K562 (cell line): ENCODE data around the gene CUL9. TPM values are rescaled to one million over a fixed set of nuclear protein-coding genes. Genes with fewer than 3 reads are reported as not detected.

Source experiments
- ARID2 ChIP-seq: fragments of 450-650 bp; IDR thresholded peaks from 2 replicates; pipeline ENCODE4 v1.6.1; 2017; ENCODE audit warnings: antibody characterized with exemption, mild to moderate bottlenecking
- CTBP1 ChIP-seq: fragments of 450-650 bp; IDR thresholded peaks from 2 replicates; pipeline ENCODE4 v1.6.1; 2016; ENCODE audit warnings: borderline replicate concordance
- EGR1 ChIP-seq: fragments of 450-650 bp; conservative IDR thresholded peaks from 2 replicates; pipeline ENCODE4 v1.6.1; 2017; ENCODE audit warnings: mild to moderate bottlenecking
- ETV1 ChIP-seq: fragments of 450-650 bp; conservative IDR thresholded peaks from 2 replicates; pipeline ENCODE4 v1.6.1; 2016; ENCODE audit warnings: missing genetic modification characterization, control low read depth, low read depth, missing compliant biosample characterization
- HDAC8 ChIP-seq: fragments of 450-650 bp; IDR thresholded peaks from 2 replicates; pipeline ENCODE4 v1.6.1; 2016; ENCODE audit warnings: mild to moderate bottlenecking, missing genetic modification characterization, moderate library complexity, missing compliant biosample characterization
- HMGN3 ChIP-seq: IDR thresholded peaks from 2 replicates; pipeline ENCODE4 v1.6.1; 2011; ENCODE audit warnings: borderline replicate concordance, low read depth, mild to moderate bottlenecking, mixed read lengths, low read length; ENCODE audit not compliant: insufficient read length; ENCODE audit errors: extremely low read depth
- L3MBTL2 ChIP-seq: fragments of 450-650 bp; IDR thresholded peaks from 2 replicates; pipeline ENCODE4 v1.6.1; 2016; ENCODE audit warnings: mild to moderate bottlenecking, moderate library complexity
- MCM3 ChIP-seq: fragments of 450-650 bp; IDR thresholded peaks from 2 replicates; pipeline ENCODE4 v1.6.1; 2016
- MYNN ChIP-seq, 2 experiments: sonication (generic); formaldehyde crosslinking in 1 of 2; IDR thresholded peaks; 2 replicates each; pipeline versions ENCODE4 v1.5.0 to v1.6.1; 2016 to 2020; ENCODE audit warnings: antibody characterized with exemption in 1 of 2, missing genetic modification reagents in 1 of 2
- PHF8 ChIP-seq: fragments of 200-600 bp; sonication (generic); IDR thresholded peaks from 2 replicates; pipeline ENCODE4 v1.6.1; 2012; ENCODE audit warnings: mixed run types, mild to moderate bottlenecking, inconsistent platforms, low read length, moderate library complexity, borderline replicate concordance
- POLR2A ChIP-seq: fragments of 450-650 bp; conservative IDR thresholded peaks from 2 replicates; pipeline ENCODE4 v1.6.1; 2016
- SETDB1 ChIP-seq: IDR thresholded peaks from one replicate; pipeline ENCODE4 v1.6.1; 2012; ENCODE audit warnings: low read length, control low read depth, inconsistent platforms
- SMAD3 ChIP-seq: fragments of 450-650 bp; formaldehyde crosslinking; conservative IDR thresholded peaks from 2 replicates; pipeline ENCODE4 v1.4.0; 2020; ENCODE audit warnings: mild to moderate bottlenecking
- SMARCE1 ChIP-seq: fragments of 450-650 bp; IDR thresholded peaks from 2 replicates; pipeline ENCODE4 v1.7.1; 2016; ENCODE audit warnings: mild to moderate bottlenecking
- SMC3 ChIP-seq: conservative IDR thresholded peaks from 2 replicates; pipeline ENCODE4 v1.6.1; 2011; ENCODE audit warnings: low read depth, low read length, improper control_type of control experiment; ENCODE audit not compliant: insufficient read depth
- STAG1 ChIP-seq: sonication (generic); formaldehyde crosslinking; IDR thresholded peaks from 2 replicates; pipeline ENCODE4 v1.5.0; 2020; ENCODE audit warnings: missing genetic modification reagents, borderline replicate concordance
- ZNF584 ChIP-seq: fragments of 200-800 bp; sonication (Bioruptor generic); IDR thresholded peaks from 2 replicates; pipeline ENCODE4 v1.6.1; 2016; ENCODE audit warnings: low read depth, mild to moderate bottlenecking, missing genetic modification characterization, missing compliant biosample characterization
- polyA plus RNA-seq, 8 experiments: library from polyadenylated mRNA; depleted of rRNA in 4 of 8; stranded (reverse) in 5 of 8; unstranded in 3 of 8; fragments of >200 nt; fragmentation: Nextera tagmentation in 2 of 8; fragmentation: Illumina TruSeq in 1 of 8; extraction: Ambion mirVana in 2 of 8; extraction: Trizol in 1 of 8; gene quantifications; 2 replicates each; pipeline versions ENCODE4 v1.2.1 to v1.2.3, GENCODE V29; 2011 to 2014; ENCODE audit warnings: inconsistent platforms in 1 of 8, missing spikeins in 1 of 8
- total RNA-seq, 7 experiments: library from RNA; depleted of rRNA in 6 of 7; stranded (reverse); fragments of >200 nt in 6 of 7; fragmentation: Illumina TruSeq in 2 of 7; extraction: Trizol in 2 of 7; gene quantifications; 2 replicates each; pipeline versions ENCODE4 v1.2.1 to v1.2.3, GENCODE V29; 2011 to 2021; ENCODE audit warnings: low replicate concordance in 1 of 7
- TF ChIP-seq, protein P1 (sequence below): sonication (generic); formaldehyde crosslinking; IDR thresholded peaks from 2 replicates; pipeline ENCODE4 v1.8.0; 2022; ENCODE audit warnings: mild to moderate bottlenecking, low read depth, missing genetic modification reagents
- TF ChIP-seq, protein P2 (sequence below): fragments of 250-450 bp; sonication (Bioruptor Pico); IDR thresholded peaks from 2 replicates; pipeline ENCODE4 v1.9.0; 2021; ENCODE audit warnings: mild to moderate bottlenecking, inconsistent platforms
- TF ChIP-seq, protein P3 (sequence below): fragments of 450-650 bp; formaldehyde crosslinking; conservative IDR thresholded peaks from 2 replicates; pipeline ENCODE4 v1.4.0; 2022; ENCODE audit warnings: mild to moderate bottlenecking, missing genetic modification characterization
- TF ChIP-seq, protein P4 (sequence below): sonication (generic); formaldehyde crosslinking; IDR thresholded peaks from 2 replicates; pipeline ENCODE4 v1.8.1; 2023; ENCODE audit warnings: mild to moderate bottlenecking, missing genetic modification reagents

Gene CUL9
- total and polyA plus RNA-seq, 9 of the 15 experiments (the other 6 are each of a cell fraction or from before 2014, with no cell fraction given): 0.50 to 20.7 (median 6.6) TPM

DNA sequence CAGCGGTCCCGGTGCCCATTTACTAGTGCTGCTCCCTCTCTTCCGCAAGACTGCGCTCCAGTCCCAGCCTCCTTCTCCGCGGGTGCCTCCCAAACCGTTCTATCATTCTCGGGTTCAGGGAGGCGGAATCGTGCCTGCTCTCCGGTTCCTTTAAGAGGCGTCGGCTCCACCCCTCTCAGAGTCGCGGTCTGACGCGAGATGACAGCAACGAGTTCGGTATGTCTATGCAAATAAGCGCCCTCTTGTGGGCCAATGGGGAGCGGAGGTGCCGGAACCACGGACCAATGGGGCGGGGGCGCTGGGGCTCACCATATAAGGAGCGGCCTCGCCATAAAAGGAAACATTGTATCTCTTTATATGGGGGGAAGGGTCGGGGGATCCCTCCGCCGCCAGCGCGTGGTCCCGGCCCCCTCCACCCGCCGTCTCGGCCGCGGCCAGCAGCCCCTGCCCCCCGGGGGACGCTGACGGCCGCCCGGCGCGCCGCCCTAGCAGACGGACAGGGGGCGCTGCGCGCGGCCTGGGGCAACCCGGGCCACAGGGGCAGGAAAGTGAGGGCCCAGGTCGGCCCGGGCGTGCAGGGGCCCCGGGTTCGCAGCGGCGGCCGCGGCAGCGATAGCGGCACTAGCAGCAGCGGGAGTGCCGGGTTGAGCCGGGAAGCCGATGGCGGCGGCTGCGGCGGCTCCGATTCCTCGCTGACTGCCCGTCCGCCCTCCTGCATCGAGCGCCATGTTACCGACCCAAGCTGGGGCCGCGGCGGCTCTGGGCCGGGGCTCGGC is 10.9 kb upstream of the CUL9 start, which contains the start of gene SRF (continued):
- TF ChIP-seq, protein P1, sequence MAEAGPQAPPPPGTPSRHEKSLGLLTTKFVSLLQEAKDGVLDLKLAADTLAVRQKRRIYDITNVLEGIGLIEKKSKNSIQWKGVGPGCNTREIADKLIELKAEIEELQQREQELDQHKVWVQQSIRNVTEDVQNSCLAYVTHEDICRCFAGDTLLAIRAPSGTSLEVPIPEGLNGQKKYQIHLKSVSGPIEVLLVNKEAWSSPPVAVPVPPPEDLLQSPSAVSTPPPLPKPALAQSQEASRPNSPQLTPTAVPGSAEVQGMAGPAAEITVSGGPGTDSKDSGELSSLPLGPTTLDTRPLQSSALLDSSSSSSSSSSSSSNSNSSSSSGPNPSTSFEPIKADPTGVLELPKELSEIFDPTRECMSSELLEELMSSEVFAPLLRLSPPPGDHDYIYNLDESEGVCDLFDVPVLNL (CRISPR knock-in tag): 0 out of 2 replicates have a peak, but pooled peaks have one; percentile 24
- TF ChIP-seq EGR1: peak; percentile 64
- peak; percentile 2; the same call in 1 of the 2 replicates for TF ChIP-seq SMARCE1
- TF ChIP-seq, protein P2, sequence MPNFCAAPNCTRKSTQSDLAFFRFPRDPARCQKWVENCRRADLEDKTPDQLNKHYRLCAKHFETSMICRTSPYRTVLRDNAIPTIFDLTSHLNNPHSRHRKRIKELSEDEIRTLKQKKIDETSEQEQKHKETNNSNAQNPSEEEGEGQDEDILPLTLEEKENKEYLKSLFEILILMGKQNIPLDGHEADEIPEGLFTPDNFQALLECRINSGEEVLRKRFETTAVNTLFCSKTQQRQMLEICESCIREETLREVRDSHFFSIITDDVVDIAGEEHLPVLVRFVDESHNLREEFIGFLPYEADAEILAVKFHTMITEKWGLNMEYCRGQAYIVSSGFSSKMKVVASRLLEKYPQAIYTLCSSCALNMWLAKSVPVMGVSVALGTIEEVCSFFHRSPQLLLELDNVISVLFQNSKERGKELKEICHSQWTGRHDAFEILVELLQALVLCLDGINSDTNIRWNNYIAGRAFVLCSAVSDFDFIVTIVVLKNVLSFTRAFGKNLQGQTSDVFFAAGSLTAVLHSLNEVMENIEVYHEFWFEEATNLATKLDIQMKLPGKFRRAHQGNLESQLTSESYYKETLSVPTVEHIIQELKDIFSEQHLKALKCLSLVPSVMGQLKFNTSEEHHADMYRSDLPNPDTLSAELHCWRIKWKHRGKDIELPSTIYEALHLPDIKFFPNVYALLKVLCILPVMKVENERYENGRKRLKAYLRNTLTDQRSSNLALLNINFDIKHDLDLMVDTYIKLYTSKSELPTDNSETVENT (CRISPR knock-in tag): peak; percentile 96
- TF ChIP-seq SMAD3 (CRISPR knock-in tag): no peak
- no peak; the same call in 1 of the 2 replicates for TF ChIP-seq HDAC8 (tag)
- no peak for TF ChIP-seq MYNN (IDR thresholded peaks at IDR 0.05)
- TF ChIP-seq MYNN (CRISPR knock-in tag; IDR thresholded peaks at IDR 0.05): no peak
- TF ChIP-seq, protein P3, sequence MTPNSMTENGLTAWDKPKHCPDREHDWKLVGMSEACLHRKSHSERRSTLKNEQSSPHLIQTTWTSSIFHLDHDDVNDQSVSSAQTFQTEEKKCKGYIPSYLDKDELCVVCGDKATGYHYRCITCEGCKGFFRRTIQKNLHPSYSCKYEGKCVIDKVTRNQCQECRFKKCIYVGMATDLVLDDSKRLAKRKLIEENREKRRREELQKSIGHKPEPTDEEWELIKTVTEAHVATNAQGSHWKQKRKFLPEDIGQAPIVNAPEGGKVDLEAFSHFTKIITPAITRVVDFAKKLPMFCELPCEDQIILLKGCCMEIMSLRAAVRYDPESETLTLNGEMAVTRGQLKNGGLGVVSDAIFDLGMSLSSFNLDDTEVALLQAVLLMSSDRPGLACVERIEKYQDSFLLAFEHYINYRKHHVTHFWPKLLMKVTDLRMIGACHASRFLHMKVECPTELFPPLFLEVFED: no peak
- TF ChIP-seq SMC3: peak; percentile 22; the same call in 1 of the 2 replicates
- no peak for TF ChIP-seq ARID2
- peak; percentile 82 for TF ChIP-seq CTBP1
- TF ChIP-seq HMGN3: peak; percentile 91
- TF ChIP-seq PHF8: peak; percentile 85; the same call in 1 of the 2 replicates
- TF ChIP-seq STAG1 (CRISPR knock-in tag): peak; percentile 35; the same call in 1 of the 2 replicates
- peak; percentile 11 for TF ChIP-seq L3MBTL2
- TF ChIP-seq ETV1 (tag): peak; percentile 5
- TF ChIP-seq, protein P4, sequence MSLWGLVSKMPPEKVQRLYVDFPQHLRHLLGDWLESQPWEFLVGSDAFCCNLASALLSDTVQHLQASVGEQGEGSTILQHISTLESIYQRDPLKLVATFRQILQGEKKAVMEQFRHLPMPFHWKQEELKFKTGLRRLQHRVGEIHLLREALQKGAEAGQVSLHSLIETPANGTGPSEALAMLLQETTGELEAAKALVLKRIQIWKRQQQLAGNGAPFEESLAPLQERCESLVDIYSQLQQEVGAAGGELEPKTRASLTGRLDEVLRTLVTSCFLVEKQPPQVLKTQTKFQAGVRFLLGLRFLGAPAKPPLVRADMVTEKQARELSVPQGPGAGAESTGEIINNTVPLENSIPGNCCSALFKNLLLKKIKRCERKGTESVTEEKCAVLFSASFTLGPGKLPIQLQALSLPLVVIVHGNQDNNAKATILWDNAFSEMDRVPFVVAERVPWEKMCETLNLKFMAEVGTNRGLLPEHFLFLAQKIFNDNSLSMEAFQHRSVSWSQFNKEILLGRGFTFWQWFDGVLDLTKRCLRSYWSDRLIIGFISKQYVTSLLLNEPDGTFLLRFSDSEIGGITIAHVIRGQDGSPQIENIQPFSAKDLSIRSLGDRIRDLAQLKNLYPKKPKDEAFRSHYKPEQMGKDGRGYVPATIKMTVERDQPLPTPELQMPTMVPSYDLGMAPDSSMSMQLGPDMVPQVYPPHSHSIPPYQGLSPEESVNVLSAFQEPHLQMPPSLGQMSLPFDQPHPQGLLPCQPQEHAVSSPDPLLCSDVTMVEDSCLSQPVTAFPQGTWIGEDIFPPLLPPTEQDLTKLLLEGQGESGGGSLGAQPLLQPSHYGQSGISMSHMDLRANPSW (CRISPR knock-in tag): no peak; the same call in 1 of the 2 replicates
- TF ChIP-seq POLR2A: peak; percentile 87
- no peak for TF ChIP-seq ZNF584 (CRISPR knock-in tag)
- no peak for TF ChIP-seq MCM3
- peak; percentile 23 for TF ChIP-seq SETDB1
